GM23248 (cell line): ENCODE measurements around the gene ECT2. TPM values are rescaled to one million over a fixed set of nuclear protein-coding genes. Genes with fewer than 3 reads are reported as not detected.

Experiments
- DNase-seq: peaks from one replicate; pipeline ENCODE4 v3.0.0-alpha.2; 2015
- H2AFZ ChIP-seq: fragments of 200-600 bp; sonication (generic); 2 replicates; pipeline ENCODE4 v1.6.1; 2016; ENCODE audit warnings: antibody characterized with exemption
- H3F3A ChIP-seq: fragments of 200-600 bp; sonication (generic); 2 replicates; pipeline ENCODE4 v1.6.1; 2016; ENCODE audit warnings: mild to moderate bottlenecking, antibody characterized with exemption, mixed run types; ENCODE audit not compliant: insufficient read depth
- H3K27ac ChIP-seq: fragments of 200-600 bp; sonication (generic); 2 replicates; pipeline ENCODE4 v1.5.1; 2016; ENCODE audit warnings: mild to moderate bottlenecking
- H3K27me3 ChIP-seq: fragments of 200-600 bp; sonication (generic); replicated peaks from 2 replicates; pipeline ENCODE4 v1.6.1; 2016; ENCODE audit warnings: mild to moderate bottlenecking; ENCODE audit not compliant: insufficient read depth
- H3K36me3 ChIP-seq: fragments of 200-600 bp; sonication (generic); 2 replicates; pipeline ENCODE4 v1.6.1; 2016; ENCODE audit warnings: low read depth, mild to moderate bottlenecking
- H3K4me1 ChIP-seq: fragments of 200-600 bp; sonication (generic); 2 replicates; pipeline ENCODE4 v1.6.1; 2016; ENCODE audit warnings: mild to moderate bottlenecking; ENCODE audit not compliant: insufficient read depth
- H3K4me2 ChIP-seq: fragments of 200-600 bp; sonication (generic); one replicate; pipeline ENCODE4 v1.6.1; 2016; ENCODE audit warnings: mild to moderate bottlenecking; ENCODE audit not compliant: unreplicated experiment
- H3K4me3 ChIP-seq: fragments of 200-600 bp; sonication (generic); 2 replicates; pipeline ENCODE4 v1.5.1; 2016; ENCODE audit warnings: mild to moderate bottlenecking
- H3K79me2 ChIP-seq: fragments of 200-600 bp; sonication (generic); 2 replicates; pipeline ENCODE4 v1.6.1; 2016; ENCODE audit warnings: mild to moderate bottlenecking; ENCODE audit not compliant: insufficient read depth
- H3K9ac ChIP-seq: fragments of 200-600 bp; sonication (generic); 2 replicates; pipeline ENCODE4 v1.6.1; 2016; ENCODE audit warnings: mild to moderate bottlenecking
- H3K9me2 ChIP-seq: fragments of 200-600 bp; sonication (generic); 2 replicates; pipeline ENCODE4 v1.6.1; 2016; ENCODE audit warnings: mixed run types, mild to moderate bottlenecking, moderate library complexity; ENCODE audit not compliant: insufficient read depth
- H3K9me3 ChIP-seq: fragments of 200-600 bp; sonication (generic); one replicate; pipeline ENCODE4 v1.6.1; 2017; ENCODE audit warnings: low read depth
- H4K20me1 ChIP-seq: fragments of 200-600 bp; sonication (generic); 2 replicates; pipeline ENCODE4 v1.6.0; 2016; ENCODE audit not compliant: insufficient read depth
- EZH2 ChIP-seq: fragments of 200-600 bp; sonication (generic); IDR thresholded peaks from 2 replicates; pipeline ENCODE4 v1.6.1; 2018; ENCODE audit warnings: antibody characterized with exemption, mild to moderate bottlenecking; ENCODE audit not compliant: insufficient read depth, poor library complexity, severe bottlenecking
- EZH2phosphoT487 ChIP-seq: fragments of 200-600 bp; sonication (generic); IDR thresholded peaks from 2 replicates; pipeline ENCODE4 v1.6.1; 2018; ENCODE audit warnings: antibody characterized with exemption, moderate library complexity, mild to moderate bottlenecking, low read depth; ENCODE audit not compliant: insufficient read depth
- WGBS, 2 experiments: methylation state at CpG; one replicate each; pipeline ENCODE4 v1.1.6; 2015 to 2017; ENCODE audit warnings: low lambda C conversion rate in 2 of 2, low coverage in 1 of 2; ENCODE audit errors: missing lambda C conversion rate in 2 of 2; 5-methylcytosine and 5-hydroxymethylcytosine counted together
- in situ Hi-C: fragments of 300-500 bp; cut with MboI; formaldehyde crosslinking; loops from 2 replicates; pipeline ENCODE4 v1.15.0; 2020
- polyA plus RNA-seq: library from polyadenylated mRNA; unstranded; fragments of >200 nt; fragmentation: Nextera tagmentation; extraction: Ambion mirVana; gene quantifications from 2 replicates; pipeline ENCODE4 v1.2.1, GENCODE V29; 2016
- total RNA-seq: library from RNA; depleted of rRNA; stranded (reverse); fragments of >200 nt; shearing (Covaris generic); gene quantifications from 2 replicates; pipeline ENCODE4 v1.2.3, GENCODE V29; 2014

The ECT2 gene
- total and polyA plus RNA-seq, 2 experiments from 2014 or later = 22.7 to 28.3 TPM

- H3K27me3 ChIP-seq = no peaks in the 10 kb centered on the region
- in situ Hi-C loops = no loop called here
- 97% methylated on average over 3 of the region's 3 CpGs for WGBS, 2 experiments
- no peaks in the 10 kb centered on the region for H4K20me1 ChIP-seq
- no peaks in the 10 kb centered on the region for H3K9me3 ChIP-seq
- H3F3A ChIP-seq = no peaks in the 10 kb centered on the region
- no peak overlapping the region for H2AFZ ChIP-seq
- no peak for TF ChIP-seq EZH2
- no peak for TF ChIP-seq EZH2phosphoT487
- H3K9ac ChIP-seq = no peak overlapping the region
- H3K4me2 ChIP-seq = no peak overlapping the region
- H3K4me3 ChIP-seq = no peak overlapping the region
- no peaks in the 10 kb centered on the region for H3K4me1 ChIP-seq
- H3K27ac ChIP-seq = no peak overlapping the region
- H3K79me2 ChIP-seq = no peaks in the 10 kb centered on the region; the same call in 1 of the 2 replicates
- DNase-seq = no peak
- H3K36me3 ChIP-seq = peaks cover 29% of the 10 kb centered on the region
- H3K9me2 ChIP-seq = no peaks in the 10 kb centered on the region
Measured at GRCh38 chr3:172777901-172778300, 27.4 kb downstream of the ECT2 start.

- TF ChIP-seq EZH2phosphoT487 = no peak
- TF ChIP-seq EZH2 = no peak
- Histone ChIP-seq H3K9ac (no peak overlapping the region), H3K4me2 (no peak overlapping the region), H3K79me2 (no peaks in the 10 kb centered on the region; the same call in 1 of the 2 replicates), H2AFZ (no peak overlapping the region), H4K20me1 (no peaks in the 10 kb centered on the region), H3K4me3 (no peak overlapping the region), H3K36me3 (peaks cover 30% of the 10 kb centered on the region), H3K4me1 (no peaks in the 10 kb centered on the region), H3K27me3 (no peaks in the 10 kb centered on the region), H3F3A (peaks cover under 1% of the 10 kb centered on the region; the same call in 1 of the 2 replicates), H3K9me2 (no peaks in the 10 kb centered on the region), H3K27ac (no peak overlapping the region), H3K9me3 (no peaks in the 10 kb centered on the region)
- DNase-seq = no peak
- 99 to 100% methylated on average over 2 of the region's 2 CpGs for WGBS, 2 experiments
- in situ Hi-C loops = no loop called here
Measured at GRCh38 chr3:172782235-172782634, 31.7 kb downstream of the ECT2 start.

- H2AFZ ChIP-seq = no peak overlapping the region
- H3K27ac ChIP-seq = no peak overlapping the region
- WGBS, 2 experiments = 96% methylated on average over 1 of the region's 1 CpG
- no peak overlapping the region for H3K9ac ChIP-seq
- H3F3A ChIP-seq = peaks cover 7% of the 10 kb centered on the region; the same call in 1 of the 2 replicates
- no peak for DNase-seq
- no peaks in the 10 kb centered on the region for H3K9me3 ChIP-seq
- no peaks in the 10 kb centered on the region for H3K9me2 ChIP-seq
- peaks cover 4% of the 10 kb centered on the region; the same call in 1 of the 2 replicates for H3K79me2 ChIP-seq
- in situ Hi-C loops = no loop called here
- no peaks in the 10 kb centered on the region for H3K27me3 ChIP-seq
- no peak overlapping the region for H3K4me2 ChIP-seq
- no peak overlapping the region for H3K4me3 ChIP-seq
- H3K36me3 ChIP-seq = peaks cover 33% of the 10 kb centered on the region
- no peaks in the 10 kb centered on the region for H4K20me1 ChIP-seq
- TF ChIP-seq EZH2phosphoT487 (no peak), EZH2 (no peak)
- H3K4me1 ChIP-seq = peaks cover 9% of the 10 kb centered on the region
Measured at GRCh38 chr3:172786036-172786435, 35.5 kb downstream of the ECT2 start.

- Histone ChIP-seq H3K4me1 (peaks cover 9% of the 10 kb centered on the region), H4K20me1 (no peaks in the 10 kb centered on the region), H3K4me2 (no peak overlapping the region), H3K9me2 (no peaks in the 10 kb centered on the region), H3K27me3 (no peaks in the 10 kb centered on the region), H3K36me3 (peaks cover 32% of the 10 kb centered on the region), H3K9ac (no peak overlapping the region), H3K9me3 (no peaks in the 10 kb centered on the region), H3F3A (peaks cover 7% of the 10 kb centered on the region; the same call in 1 of the 2 replicates), H2AFZ (no peak overlapping the region), H3K27ac (no peak overlapping the region), H3K4me3 (no peak overlapping the region), H3K79me2 (peaks cover 6% of the 10 kb centered on the region; the same call in 1 of the 2 replicates)
- no peak for DNase-seq
- 97 to 98% methylated on average over 2 of the region's 2 CpGs for WGBS, 2 experiments
- TF ChIP-seq EZH2phosphoT487 (no peak), EZH2 (no peak)
- in situ Hi-C loops = no loop called here
Measured at GRCh38 chr3:172787019-172787418, 36.5 kb downstream of the ECT2 start.

- Histone ChIP-seq H3K4me3 (no peak overlapping the region), H3K79me2 (peaks cover 6% of the 10 kb centered on the region; the same call in 1 of the 2 replicates), H3K4me1 (peaks cover 9% of the 10 kb centered on the region), H2AFZ (no peak overlapping the region), H4K20me1 (no peaks in the 10 kb centered on the region), H3K9me2 (no peaks in the 10 kb centered on the region), H3K9ac (no peak overlapping the region), H3K27ac (no peak overlapping the region), H3K4me2 (peak overlapping the region; percentile 24), H3K36me3 (peaks cover 26% of the 10 kb centered on the region), H3K27me3 (no peaks in the 10 kb centered on the region), H3K9me3 (no peaks in the 10 kb centered on the region), H3F3A (peaks cover 7% of the 10 kb centered on the region; the same call in 1 of the 2 replicates)
- no peak for TF ChIP-seq EZH2
- no peak for TF ChIP-seq EZH2phosphoT487
- 97 to 98% methylated on average over 1 of the region's 1 CpG for WGBS, 2 experiments
- peak; percentile 43 for DNase-seq
- in situ Hi-C loops = no loop called here
Measured at GRCh38 chr3:172787746-172788145, 37.2 kb downstream of the ECT2 start.
